HG02884 (cell line): Measurements from ENCODE around the gene USP11.

ENCODE experiments used
- ATAC-seq: cut with Tn5 transposase; IDR thresholded peaks from one replicate; pipeline ENCODE4 v1.9.1; 2021; ENCODE audit warnings: mild to moderate bottlenecking, moderate library complexity; ENCODE audit not compliant: unreplicated experiment

The USP11 gene

DNA sequence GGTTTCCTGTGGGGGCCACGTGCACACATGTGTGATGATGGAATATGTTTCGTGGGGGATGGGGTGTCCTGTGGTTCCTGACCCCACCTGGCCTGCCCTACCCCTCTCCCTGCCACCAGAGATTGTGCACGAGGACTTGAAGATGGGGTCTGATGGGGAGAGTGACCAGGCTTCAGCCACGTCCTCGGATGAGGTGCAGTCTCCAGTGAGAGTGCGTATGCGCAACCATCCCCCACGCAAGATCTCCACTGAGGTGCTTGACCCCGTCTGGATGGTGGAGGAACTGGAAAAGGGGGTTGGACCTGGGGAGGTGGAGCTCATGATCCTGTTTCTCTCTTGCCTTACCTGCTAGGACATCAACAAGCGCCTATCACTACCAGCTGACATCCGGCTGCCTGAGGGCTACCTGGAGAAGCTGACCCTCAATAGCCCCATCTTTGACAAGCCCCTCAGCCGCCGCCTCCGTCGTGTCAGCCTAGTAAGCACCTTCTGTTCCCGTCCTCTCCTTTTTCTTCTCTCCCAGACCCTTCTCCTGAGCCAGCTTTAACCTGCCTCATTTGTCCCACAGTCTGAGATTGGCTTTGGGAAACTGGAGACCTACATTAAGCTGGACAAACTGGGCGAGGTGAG lies 8.4 kb upstream of the USP11 start:
- ATAC-seq = no peak

DNA sequence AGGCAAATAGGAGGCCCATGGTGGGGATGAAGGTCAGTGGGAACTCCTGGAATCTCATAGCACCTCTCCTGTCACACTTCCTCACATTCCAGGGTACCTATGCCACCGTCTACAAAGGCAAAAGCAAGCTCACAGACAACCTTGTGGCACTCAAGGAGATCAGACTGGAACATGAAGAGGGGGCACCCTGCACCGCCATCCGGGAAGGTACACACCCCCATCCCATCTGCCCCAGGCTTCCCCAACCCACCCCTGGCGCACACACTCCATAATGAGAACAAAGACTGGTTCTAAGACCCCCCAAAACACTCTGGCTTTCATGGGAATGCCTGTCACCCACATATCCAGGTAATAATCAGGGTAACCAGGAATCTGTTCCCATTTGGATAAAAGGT lies 7.9 kb upstream of the USP11 start:
- ATAC-seq = no peak

DNA sequence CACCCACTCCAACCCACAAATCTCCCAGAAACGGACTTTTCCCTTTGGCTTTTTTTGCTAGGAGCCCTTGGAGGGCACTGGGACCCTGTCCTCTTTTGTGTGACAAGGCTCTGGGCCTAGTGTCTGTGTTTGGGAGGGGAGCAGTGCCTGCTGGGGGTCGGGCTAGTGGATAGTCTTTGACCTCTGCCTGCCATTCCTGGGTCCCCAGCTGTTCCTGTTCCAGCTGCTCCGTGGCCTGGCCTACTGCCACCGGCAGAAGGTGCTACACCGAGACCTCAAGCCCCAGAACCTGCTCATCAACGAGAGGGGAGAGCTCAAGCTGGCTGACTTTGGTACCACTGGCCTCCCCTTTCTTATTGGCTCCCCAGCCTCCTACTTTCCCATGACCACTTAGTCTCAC lies 6.7 kb upstream of the USP11 start:
- no peak for ATAC-seq

DNA sequence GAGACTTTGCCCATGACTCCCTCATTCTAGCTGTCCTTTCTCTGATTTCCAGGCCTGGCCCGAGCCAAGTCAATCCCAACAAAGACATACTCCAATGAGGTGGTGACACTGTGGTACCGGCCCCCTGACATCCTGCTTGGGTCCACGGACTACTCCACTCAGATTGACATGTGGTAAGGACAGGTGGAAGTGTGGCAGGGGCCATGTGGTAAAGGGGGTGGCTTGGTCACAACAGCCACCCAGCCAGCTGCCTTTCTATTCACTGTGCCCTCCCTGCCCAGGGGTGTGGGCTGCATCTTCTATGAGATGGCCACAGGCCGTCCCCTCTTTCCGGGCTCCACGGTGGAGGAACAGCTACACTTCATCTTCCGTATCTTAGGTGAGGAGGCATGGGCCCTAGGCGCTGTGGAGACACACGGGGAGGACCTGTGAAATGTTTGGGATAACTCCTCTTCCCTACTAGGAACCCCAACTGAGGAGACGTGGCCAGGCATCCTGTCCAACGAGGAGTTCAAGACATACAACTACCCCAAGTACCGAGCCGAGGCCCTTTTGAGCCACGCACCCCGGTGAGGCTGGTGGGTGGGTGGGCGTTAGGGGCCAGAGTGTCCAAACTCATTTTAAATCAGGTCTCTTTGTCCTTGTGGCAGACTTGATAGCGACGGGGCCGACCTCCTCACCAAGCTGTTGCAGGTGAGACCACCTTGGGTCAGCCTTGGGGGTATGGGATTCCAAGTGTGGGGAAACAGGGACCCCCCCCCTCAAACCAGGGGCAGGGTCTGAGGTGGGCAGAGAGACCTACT lies 6.1 kb upstream of the USP11 start:
- no peak for ATAC-seq

DNA sequence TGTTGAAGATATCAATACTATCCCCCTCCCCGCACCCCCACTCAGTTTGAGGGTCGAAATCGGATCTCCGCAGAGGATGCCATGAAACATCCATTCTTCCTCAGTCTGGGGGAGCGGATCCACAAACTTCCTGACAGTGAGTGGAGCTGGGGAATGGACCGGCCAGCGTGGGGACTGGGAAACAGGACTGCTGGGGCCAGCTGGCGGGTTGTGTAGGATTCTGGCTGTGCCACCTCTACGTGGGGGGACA lies 5.5 kb upstream of the USP11 start:
- ATAC-seq = no peak

DNA sequence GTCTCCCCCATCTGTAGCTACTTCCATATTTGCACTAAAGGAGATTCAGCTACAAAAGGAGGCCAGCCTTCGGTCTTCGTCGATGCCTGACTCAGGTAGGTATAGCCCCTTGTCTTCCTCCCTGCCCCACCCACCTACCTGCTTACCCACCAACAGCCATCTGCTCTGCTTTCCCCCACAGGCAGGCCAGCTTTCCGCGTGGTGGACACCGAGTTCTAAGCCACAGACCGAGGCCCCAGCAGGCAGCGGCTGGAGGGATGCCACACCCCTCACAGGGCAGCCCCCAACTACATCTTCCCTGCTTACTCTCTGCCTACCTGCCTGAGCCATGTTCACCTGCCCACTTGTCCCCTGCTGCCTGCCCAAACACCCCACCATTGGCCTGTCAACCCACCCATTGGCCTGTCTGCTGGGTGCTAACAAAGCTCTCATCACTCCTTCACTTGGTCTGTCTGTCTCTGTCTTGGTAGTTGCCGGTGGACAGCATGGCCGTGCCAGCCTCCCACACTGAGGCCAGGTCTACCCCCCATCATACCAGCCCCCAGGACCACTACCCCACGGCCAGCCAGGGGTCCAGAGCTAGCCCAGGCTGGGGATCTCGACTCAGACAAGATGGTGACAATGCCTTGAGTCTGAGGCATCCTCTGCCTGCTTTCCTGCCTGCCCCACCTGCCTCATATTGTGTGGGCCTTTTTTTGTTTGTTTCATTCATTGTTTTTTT lies 4.1 kb upstream of the USP11 start:
- no peak for ATAC-seq

DNA sequence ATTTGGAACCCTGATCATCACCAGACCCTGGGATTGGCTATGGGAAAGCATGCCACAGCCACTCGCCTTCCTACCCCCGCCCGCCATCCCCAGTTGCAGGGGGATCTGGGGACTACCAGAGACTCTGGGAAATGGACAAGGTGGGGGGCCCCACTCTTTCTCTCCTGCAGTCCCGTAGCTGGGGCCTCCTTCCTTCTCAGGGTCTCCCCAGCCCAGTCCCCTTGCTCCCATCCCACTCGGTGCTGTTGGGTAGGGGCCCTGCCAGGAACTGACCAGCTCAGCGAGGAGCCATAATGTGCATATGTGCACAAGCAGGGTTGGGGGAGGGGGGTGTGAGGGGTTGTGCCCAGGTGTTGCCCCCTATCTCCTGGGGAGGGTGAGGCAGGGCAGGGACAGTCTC lies 3.4 kb upstream of the USP11 start:
- no peak for ATAC-seq

DNA sequence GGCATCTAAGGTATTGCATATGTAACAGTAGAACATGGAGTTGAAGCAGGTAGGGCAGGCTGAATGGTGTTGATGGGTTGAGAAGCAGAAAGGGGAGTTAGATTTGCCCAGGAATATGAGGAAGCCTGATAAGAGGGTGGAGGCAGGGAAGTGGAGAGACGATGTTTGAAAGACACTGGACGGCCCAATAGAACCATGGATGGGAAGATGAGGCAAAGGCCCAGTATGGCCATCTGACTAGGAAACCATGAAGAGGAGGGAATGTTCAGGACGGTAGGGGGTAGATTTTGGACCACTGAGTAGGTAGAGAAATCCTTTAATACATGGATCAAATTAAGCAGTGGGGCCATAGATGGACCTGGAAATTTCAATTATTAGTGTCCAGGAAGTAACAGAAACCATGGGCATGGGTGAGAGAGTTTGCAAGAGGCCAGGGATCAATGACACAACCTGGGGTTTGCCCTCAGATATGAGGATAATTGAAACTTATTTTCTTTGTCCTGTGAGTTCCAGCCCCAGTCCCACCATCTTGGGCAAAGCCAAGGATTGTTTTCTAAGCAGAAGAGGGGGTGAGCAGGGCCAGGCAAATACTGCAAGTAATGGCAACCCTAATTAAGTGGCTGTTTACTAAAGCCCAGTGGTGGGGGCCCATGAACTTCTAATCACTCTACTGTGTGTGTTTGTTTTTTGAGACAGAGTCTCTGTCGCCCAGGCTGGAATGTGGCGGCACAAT lies 2.5 kb upstream of the USP11 start:
- no peak for ATAC-seq

DNA sequence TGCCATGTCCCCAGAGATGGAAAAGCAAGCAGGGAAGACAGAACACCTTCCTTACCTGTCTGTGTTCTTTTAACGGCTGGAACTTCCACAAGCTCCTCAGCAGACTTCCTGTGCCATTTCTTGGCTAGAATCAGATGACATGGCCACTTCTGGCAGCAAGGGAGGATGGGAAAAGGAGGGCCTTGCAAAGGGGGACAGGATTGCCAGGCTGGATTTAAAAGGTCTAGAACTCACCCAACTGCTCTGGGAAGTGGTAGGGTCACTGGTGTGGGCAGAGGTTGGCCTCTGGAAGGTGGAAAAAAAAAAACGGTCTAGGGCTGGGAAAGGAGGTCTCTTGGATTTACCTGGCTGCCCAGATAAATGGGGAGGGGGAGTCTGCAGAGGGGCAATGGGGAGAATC lies 1.6 kb upstream of the USP11 start:
- no peak for ATAC-seq

DNA sequence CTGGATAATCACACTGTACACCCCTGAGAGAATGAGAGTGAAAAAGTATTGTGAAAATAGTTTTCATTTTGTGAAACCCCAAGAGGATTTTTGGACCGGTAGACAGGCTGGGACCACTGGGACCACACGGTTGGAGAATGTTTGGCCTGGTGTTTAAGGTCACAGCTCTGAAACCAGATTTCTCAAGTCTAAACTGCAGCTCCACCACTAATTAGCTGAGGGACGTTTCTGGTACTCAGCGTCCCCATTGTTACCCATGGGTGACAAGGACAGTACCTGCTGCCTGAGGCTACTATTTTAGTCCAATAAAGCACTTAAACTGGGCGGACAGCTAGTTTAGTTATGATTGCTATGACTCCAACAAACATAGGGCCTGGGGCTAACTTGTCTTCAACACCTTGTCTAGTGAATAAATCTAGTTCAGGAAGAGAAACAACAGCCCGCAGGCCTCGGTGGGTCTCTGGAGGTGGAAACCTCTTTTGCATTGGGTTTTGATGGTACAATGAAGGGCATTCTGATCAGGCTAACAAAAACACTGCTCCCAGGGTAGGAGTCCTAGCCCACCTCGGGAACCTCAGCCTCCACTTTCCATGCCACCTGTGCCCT lies 509 bp upstream of the USP11 start:
- no peak for ATAC-seq

DNA sequence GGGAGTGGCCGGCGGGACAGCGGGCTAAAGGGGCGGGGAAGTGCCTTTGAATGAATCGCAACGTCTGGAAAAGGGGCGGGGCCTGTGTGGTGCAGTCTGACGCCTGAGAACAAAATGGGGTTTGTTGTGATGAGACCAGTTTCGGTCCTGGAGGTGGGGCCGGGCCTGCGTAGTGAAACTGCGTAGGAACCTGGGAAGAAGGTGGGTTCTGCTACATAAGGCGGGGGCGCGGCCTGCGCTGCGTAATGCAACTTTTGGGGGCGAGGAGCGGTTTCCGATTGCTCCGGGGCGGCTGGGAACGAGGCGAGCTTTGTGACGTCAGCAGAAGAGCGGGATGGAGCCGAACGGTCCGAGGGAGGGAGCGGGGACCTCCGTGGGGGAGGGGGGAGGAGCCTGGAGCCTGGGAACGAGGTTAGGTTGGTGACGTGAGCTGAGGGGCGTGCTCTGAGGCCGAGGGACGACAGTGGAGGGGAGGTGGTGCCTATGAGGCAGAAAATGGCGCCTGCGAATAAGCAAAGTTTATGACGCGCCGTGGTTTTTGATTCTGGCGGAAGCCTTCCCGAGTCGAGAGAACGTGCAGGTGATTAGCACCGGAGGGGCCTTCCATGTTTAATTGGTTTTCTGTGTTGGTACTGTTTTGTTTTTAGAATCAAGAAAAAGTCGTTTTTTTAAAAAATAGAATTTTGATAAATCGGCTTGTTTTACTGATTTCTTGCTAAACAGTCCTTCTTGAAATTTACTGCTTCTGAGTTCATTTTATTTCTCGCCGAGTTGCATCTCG lies 714 bp downstream of the USP11 start:
- ATAC-seq = peak; percentile 90

DNA sequence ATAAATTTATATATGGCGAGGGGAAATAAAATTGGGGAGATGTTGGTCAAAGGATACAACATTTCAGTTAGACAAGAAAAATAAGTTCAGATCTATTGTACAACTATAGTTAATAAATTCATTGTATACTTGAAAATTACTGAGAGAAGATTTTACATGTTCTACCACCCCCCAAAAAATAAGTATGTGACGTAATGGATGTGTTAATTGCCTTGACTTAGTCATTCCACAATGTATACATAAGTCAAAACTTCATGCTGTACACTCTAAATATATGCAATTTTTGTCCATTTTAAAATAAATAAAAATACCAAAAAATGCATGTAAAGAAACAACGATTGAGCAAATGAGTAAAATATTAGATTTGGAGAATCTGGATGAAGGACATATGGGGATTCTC lies 1.8 kb downstream of the USP11 start:
- ATAC-seq = no peak

DNA sequence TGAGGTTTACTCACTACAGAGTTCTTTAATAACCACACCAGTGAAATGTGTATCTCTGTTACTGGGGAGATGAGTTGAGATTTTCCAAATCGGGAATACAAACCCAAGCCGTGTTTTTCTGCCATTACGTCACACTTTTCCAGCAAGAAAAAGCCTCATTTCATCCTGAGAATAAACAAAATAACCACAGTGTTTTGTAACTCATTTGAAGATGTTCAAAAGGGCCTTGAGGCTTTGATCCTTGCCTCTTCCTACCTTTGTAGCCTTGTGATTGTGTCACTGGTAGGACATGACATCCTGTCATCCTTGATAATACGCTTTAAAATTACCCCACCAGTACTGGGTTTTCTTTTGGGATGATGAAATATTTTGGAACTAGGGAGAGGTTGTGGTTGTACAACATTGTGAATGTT lies 2.9 kb downstream of the USP11 start:
- ATAC-seq = no peak

DNA sequence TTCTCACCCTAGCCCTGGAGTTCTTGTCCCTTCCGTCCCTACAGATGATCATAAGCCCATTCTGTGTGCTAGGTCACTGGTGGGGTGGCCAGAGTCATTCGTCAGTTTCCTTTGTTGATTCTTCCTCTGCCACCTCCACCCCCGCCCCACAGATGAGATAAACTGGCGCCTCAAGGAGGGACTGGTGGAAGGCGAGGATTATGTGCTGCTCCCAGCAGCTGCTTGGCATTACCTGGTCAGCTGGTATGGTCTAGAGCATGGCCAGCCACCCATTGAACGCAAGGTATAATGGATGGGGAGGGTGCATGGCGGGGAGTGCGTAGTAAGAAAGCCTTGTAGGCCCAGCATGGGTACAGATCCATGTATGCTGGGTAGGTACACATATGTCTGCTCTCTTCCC lies 6.4 kb downstream of the USP11 start:
- no peak for ATAC-seq

DNA sequence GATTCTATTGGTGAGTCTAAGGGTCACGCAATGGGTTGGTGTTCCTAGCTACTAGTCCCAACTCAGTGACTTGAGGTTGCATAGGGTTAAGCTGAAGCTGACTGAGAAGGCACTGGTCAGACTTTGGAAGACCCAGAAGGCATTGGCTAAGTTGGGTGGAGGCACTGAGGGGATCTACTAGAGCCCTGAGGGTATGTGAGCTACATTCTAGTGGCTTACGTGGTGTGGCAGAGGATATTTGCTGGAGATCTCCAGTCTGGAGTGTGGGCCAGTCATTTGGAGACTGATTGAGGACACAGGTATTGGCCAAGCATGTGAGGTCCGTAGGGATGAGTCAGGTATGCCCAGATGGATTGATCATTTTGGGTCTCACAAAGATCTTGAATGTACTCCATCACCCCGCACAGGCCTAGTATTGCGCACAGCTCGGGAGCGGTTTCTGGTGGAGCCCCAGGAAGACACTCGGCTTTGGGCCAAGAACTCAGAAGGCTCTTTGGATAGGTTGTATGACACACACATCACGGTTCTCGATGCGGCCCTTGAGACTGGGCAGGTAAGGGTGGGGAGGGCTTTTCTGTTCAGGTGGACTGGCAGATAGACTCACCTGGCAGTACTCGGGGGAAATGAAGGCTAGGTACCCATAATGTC lies 7.2 kb downstream of the USP11 start:
- ATAC-seq = no peak

DNA sequence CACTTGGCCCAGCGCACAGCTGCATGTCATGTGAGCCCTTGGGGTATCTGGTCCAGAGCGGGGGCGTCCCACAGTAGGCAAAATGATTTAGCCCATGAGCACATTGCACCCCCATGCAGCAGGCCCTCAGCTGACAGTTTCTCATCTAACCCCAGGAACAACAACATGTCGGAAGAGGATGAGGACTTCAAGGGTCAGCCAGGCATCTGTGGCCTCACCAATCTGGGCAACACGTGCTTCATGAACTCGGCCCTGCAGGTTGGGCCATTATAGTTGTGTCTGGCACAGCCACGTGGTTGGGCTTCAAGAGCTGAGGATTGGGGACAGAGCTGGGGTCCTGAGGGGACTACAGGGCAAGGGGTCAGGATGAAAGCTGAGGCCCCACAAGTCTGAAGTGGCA lies 7.8 kb downstream of the USP11 start:
- ATAC-seq = no peak

DNA sequence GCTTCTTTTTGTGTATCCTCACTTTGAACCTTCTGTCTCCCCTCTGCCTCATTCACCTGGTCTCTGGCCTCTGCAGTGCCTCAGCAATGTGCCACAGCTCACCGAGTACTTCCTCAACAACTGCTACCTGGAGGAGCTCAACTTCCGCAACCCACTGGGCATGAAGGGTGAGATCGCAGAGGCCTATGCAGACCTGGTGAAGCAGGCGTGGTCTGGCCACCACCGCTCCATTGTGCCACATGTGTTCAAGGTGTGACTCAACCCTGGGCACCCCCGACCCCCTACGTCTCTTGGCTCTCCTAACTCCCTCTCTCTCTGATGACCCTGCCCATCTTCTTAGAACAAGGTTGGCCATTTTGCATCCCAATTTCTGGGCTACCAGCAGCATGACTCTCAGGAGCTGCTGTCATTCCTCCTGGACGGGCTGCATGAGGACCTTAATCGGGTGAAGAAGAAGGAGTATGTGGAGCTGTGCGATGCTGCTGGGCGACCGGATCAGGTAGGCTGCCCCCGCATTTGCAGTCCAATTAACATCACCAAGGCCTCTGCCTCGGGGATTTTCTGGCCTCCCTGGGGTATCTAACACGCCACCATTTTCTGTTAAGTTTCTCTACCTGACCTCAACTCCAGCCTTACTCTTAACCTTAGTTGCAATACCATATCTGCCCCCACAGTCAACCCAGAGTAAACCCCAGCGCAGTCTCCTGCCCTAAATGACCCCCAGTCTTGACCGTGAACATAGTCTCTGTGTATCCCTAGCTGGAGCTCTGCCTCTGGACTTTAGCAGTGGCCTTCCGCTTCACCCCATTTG lies 8.6 kb downstream of the USP11 start:
- ATAC-seq = no peak

DNA sequence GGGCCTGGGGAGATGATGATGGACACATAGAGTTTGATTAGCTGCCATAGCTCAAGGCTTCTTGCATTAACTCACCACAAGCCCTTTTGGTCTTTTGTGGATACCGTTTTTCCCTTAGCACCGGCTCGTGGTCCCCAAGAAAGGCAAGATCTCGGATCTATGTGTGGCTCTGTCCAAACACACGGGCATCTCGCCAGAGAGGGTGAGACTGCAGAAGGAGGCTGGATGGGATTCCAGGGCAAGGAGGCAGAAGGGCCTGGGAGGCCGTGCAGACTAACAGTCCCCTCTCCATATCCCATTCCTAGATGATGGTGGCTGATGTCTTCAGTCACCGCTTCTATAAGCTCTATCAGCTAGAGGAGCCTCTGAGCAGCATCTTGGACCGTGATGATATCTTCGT lies 9.5 kb downstream of the USP11 start:
- ATAC-seq = no peak

DNA sequence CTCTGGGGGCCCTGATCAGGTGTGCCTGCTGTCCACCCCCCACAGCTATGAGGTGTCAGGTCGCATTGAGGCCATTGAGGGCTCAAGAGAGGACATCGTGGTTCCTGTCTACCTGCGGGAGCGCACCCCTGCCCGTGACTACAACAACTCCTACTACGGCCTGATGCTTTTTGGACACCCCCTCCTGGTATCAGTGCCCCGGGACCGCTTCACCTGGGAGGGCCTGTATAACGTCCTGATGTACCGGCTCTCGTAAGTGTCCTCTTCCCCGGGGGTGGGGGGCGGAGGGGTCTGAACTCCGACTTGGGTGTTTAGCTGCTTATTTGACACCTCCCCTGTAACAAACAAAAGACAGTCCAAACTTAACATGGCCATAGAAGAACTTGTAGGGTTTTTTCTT lies 10.5 kb downstream of the USP11 start:
- ATAC-seq = no peak
